RPMI7951 (cell line): ENCODE results near the gene TMEM63A. TPM values are rescaled to one million over a fixed set of nuclear protein-coding genes. Genes with fewer than 3 reads are reported as not detected.
A peak's percentile ranks its signal among the peaks of the same experiment; 100 is the strongest.
"Not testable (repeated sequence)": the region's sequence is repeated elsewhere in the genome, so short reads cannot be mapped to it uniquely, and the experiment has no call there.

Experiments
- DNase-seq: peaks from one replicate; pipeline ENCODE4 v3.0.0-alpha.2; 2012; ENCODE audit warnings: low read depth
- total RNA-seq: library from RNA; depleted of rRNA; stranded (reverse); fragments of >200 nt; shearing (Covaris generic); gene quantifications from 2 replicates; pipeline ENCODE4 v1.2.3, GENCODE V29; 2014; rRNA removed

The TMEM63A gene
- total RNA-seq: 7.6 and 8.2 TPM in 2 replicates

DNA sequence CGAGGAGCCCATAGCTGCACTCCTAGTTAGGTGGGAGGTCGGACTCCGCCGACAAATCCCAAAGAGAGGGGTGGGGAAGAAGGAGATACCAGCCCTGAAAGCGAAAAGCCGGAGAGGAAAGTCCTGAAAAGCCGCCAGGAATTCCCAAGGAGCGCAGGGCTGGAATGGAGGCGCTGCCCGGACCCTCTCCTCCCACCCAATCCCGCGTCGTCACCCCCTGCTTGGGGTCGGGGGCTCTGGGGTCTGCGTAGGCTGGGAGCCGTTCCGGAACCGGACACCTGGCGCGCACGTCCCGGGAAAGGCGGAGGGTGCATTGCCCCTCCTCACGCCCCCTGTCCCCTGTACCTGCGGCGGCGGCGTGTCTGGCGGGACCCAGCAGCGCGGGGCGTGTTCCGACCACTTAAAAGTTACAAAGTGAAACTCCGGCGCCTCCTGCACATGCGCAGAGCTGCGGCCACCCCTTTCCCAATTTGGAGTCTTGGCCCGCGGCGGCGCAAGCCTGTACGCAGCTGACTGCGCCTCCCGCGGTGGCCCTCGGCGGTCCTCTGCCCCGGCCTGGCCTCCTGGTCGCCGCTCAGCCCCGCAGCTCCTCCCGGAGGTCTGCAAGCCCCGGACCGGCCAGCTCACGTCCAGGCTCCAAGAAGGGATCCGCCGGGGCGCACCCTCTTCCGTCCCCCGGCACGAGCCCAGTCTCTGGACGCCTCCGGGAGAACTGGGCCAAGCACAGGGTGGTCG is at the start of gene TMEM63A:
Gene TMEM63A (minus strand): TSS at position 422 of the 735 bp plus-strand sequence. CDS start 4,800 bp downstream, outside the sequence.
- DNase-seq: peak; percentile 81

DNA sequence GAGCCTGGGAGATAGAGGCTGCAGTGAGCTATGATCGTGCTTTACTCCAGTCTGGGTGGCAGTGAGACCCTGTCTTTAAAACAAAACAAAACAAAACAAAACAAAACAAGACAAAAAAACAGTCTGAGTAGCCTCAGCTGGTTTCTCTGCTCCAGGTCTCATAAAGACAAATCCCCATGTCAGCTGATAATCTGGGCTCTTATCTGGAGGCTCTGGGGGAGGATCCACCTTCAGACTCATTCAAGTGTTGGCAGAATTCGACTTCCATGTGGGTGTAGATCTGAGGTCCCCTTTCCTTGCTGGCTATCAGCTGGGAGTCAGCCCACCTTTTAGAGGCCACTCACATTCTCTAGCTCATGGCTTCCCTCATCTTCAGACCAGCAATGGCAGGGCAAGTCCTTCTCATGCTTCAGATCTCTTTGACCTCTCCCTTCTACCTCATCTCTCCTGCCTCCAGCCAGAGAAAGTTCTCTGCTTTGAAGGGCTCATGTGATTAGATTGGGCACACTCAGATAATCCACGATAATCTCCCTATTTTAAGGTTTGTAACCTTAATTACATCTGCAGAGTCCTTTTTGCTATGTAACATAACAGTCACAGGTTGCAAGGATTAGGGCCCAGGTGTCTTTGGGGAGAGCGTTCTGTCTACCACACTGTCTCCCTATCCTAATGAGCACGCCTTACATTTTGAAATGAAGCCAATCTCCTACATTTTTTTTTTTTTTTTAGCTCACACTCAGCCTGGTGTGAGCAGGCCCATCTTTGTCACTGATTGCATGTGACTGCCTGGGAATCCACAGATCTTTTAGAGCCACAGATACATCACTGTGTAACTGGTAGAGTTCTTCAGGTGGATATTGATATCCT is 49.3 kb upstream of the TMEM63A start:
- DNase-seq: no peak

- no peak for DNase-seq
These were observed 48.4 kb upstream of the TMEM63A start for GRCh38 chr1:225930566-225930965.

GRCh38 chr1:225929462-225929861 is 47.3 kb upstream of the TMEM63A start:
- not testable (repeated sequence) for DNase-seq

- DNase-seq: no peak
These were observed 46.3 kb upstream of the TMEM63A start for GRCh38 chr1:225928186-225929175.

DNA sequence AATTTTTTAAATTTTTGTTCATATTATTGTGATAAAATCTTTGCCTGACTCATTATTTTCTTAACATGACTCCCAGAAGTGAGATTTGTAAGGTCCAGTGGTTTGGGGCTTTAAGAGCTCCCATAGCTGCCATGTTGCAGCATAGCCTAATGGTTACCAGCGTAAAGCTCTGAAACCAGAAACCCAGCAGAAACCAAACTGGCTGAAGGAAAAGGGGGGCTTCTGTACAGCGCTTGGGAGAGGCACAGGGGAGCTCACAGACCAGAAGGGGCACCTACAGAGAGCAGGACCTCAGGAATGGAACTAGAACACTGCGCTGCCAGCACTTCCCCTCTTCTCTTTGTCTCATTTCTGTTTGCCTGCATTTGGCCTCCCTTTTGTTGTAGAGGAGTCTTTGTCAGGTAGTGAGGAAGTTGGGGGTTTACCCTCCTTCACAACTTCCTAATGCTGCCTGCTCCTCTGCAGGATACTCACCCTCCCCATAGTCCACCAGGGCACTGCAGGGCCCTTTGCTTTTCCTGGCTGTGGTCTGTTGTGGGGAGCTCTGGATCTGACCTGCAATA is 44.5 kb upstream of the TMEM63A start:
- DNase-seq: no peak

- peak; percentile 92 for DNase-seq
These were observed 41.7 kb upstream of the TMEM63A start, which contains the start of gene PYCR2 for GRCh38 chr1:225923692-225924555. Gene PYCR2 (minus strand): TSS chr1:225924250. CDS start chr1:225924110, 140 bp downstream.

DNA sequence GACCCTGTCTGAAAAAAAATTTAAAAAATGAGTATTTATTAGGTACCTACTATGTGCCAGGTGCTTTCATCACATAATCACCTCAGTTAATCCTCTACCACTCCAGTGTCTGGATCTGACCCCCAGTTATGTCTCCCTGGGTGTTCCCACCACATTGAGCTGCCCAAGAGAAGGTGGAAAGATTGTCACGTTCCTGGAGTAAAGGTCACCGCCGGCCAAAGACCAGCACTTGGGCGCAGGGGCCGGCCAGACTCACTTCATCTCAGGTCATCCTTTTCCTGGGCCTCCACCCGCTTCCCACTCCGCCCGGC is 41.2 kb upstream of the TMEM63A start:
- DNase-seq: no peak

DNA sequence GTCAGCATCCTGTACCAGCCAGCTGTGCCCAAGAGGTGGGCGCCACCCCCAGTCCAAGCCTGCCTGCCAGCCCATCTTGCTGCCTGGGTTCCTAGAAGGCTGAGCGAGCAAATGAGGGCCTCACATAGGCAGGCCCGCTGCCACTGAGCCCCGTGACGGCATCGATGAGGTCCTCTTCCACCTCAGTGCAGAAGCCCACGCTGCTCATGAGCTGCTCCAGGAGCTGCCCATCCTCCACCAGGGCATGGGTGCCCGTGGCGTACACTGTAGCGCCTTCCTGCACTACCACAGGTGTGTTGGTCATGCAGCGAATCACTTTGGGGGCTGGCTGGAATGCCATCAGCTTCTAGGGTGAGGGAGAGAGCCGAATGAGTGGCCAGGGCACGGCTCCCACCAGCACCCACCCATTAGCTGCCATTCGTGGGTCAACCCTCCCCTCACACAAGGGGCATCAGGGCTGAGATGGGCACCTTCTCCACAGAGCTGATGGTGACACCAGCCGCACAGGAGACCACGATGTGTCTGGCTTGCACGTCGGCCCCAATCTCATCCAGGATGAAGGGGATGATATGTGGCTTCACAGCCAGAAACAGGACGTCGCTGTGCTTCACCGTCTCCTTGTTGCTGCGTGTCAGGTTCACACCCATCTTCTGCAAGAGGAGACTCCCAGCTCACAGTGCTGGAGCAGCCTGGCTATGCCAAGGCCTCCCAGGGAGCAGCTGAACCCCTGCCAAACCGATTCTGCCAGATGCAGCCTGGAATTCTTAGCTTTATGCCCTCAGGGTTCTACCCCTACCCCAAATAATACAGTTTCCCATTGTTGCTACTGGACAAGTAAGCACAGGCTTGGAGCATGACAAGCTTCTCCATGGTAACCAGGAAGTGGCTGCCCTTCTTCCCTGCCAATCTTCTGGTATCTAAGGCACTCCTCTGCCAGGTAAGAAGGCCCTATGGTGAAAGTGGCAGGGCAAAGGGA is 39.8 kb upstream of the TMEM63A start:
- DNase-seq: peak; percentile 69

DNA sequence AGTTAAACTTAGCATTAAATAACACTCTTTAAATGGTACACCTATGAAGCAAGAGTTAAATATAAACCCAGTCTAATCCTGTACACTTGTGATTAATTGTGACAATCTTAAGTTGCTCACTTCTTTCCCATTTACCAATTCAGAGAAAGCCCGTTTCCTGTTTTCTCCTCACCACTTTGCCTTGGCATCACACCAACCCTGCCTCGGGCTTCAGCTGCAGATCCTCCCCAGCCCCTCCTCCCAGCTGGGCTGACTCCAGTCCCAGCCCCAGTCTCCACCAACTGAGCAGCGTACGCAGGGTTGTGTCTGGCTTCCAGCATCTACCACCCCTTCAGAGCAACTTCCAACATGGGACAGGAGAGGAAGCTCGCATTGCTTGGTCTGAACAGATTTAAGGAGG is 37.7 kb upstream of the TMEM63A start:
- DNase-seq: peak; percentile 92

GRCh38 chr1:225918280-225918679 is 36.1 kb upstream of the TMEM63A start:
- DNase-seq: no peak

DNA sequence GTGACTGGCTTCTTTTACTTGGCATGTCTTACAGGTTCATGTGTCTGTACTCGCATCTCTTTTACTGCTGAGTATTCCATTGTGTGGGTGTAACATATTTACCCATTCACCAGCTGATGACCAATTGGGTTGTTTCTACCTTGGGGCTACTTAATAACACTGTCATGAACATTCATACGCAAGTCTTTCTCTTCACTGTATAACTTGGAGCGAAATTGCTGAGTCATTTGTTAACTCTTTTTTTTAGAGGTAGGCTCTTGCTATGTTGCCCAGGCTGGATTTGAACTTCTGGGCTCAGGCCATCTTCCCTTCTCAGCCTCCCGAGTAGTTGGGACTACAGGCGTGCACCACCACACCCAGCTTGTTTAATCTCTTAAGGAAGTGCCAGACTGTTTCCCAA is 35.4 kb upstream of the TMEM63A start:
- peak; percentile 12 for DNase-seq

DNA sequence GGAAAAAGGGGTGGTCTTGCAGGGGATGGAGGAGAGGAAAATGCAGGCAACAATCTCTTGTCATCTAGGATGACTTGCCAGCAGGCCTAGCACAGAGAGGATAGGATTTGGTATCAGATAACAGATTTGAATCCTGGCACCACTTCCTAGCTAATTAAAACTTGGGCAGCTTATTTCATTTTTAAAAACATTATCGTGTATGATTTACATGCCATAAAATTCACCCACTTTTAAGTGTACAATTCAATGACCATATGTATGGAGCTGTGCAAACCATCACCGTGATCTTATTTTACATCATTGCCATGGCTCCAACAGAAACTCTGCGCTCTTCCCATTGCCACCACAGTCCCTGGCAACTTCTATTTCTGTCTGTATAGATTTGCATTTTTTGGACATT is 34.9 kb upstream of the TMEM63A start:
- no peak for DNase-seq

GRCh38 chr1:225915538-225915991 is 33.4 kb upstream of the TMEM63A start:
- DNase-seq: no peak

GRCh38 chr1:225914947-225915346 is 32.8 kb upstream of the TMEM63A start:
- no peak for DNase-seq

- DNase-seq: no peak
These were observed 32.2 kb upstream of the TMEM63A start for GRCh38 chr1:225914391-225914790.

DNA sequence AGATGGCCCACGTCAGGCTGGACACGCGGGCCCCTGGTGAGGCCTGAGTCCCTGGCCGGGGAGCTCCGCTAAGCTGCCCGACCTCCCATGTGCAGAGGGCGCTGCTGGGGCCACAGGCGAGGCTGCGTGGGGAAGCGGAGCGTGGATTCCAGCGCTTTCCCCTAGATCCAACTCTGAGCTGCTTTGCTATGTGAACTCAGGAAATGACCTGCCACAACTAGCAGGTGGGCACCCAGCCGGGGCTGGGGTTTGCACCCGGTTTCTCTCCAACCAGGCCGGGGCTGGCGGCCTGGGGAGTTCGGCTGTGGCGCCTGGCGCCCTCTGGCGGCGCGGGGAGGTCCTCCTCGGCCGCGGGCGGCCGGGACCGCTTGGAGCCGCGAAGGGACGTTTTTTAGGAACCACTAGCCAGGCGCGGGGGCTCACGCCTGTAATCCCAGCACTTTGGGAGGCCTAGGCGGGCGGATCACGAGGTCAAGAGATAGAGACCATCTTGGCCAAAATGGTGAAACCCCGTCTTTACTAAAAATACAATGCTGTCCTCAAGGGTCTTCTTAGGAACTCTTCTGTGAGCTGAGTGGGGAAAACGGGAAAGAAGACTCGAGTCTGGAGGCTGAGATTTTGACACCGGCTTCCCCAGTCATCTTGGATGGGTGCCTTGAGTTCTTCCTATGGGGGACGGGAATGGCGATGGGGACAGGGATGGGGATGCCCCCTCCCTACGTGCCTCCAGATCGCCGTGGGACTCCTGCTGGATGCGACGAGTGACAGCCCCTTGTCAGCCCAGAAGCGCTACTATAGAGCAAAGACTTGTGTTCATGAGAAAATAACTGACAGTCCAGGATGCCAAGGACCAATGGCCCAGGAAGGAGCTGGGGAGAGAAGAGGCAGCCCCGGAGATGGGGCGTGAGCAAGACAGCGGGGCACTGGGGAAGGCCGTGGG is 29.3 kb upstream of the TMEM63A start:
- DNase-seq: no peak

GRCh38 chr1:225909477-225909876 is 27.3 kb upstream of the TMEM63A start:
- no peak for DNase-seq
